NCI-H510A treated with DMSO at 0.1 percent for 48 hours (cell line): ENCODE data around the gene RGMA.
"Not testable (repeated sequence)": the region's sequence is repeated elsewhere in the genome, so short reads cannot be mapped to it uniquely, and the experiment has no call there.

Source experiments
- DNase-seq: peaks from one replicate; lab custom pipeline; 2025; lab: John Stamatoyannopoulos, UW

RGMA gene

DNA sequence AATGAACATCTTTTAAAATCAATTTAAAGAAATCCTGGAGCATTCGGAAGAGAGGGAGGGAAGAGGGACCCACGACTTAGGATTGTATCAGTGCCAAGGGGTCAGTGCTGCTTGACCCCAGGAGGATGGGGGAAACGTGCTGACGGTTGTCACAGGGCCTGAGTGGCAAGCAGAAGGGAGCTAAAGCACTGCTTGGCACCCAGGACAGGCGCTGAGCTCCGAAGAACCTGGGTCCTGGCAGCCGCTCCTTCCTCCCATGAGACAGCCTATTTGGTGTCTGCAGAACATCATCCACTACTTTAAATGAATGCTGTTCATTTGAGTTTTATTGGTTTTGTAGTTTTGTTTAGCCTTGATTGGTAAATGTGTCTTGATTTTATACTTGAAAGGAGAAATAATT is 54.5 kb downstream of the RGMA start:
- DNase-seq, result no peak

DNA sequence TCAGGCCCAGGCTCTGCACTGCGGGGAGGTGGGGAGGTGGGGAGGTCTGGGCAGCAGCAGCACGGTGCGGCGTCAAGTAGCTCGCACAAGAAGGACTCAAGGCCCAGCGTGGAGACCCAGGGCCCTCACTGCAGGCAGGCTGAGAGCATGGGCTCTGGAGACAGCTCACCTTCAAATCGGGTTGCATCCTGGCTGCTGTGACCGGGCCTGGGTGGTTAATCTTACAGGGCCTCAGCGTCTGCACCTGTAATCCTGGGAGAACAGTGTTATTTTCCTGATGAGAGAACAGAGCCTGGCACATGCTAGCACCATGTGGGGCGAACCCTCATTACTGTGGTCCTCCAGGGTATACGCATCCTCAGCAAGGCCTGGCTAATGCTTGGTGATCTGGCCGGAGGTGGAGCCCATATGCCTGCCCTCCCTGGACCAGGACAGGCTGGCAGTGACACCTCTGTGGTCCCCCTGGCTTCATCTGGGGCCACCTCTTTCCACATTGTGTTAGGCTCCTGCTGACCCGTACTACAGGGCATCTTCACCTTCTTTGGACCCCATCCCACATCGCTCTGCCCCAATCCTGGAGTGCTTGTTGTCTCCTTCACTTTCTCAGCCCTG is 55.5 kb downstream of the RGMA start:
- no peak for DNase-seq

DNA sequence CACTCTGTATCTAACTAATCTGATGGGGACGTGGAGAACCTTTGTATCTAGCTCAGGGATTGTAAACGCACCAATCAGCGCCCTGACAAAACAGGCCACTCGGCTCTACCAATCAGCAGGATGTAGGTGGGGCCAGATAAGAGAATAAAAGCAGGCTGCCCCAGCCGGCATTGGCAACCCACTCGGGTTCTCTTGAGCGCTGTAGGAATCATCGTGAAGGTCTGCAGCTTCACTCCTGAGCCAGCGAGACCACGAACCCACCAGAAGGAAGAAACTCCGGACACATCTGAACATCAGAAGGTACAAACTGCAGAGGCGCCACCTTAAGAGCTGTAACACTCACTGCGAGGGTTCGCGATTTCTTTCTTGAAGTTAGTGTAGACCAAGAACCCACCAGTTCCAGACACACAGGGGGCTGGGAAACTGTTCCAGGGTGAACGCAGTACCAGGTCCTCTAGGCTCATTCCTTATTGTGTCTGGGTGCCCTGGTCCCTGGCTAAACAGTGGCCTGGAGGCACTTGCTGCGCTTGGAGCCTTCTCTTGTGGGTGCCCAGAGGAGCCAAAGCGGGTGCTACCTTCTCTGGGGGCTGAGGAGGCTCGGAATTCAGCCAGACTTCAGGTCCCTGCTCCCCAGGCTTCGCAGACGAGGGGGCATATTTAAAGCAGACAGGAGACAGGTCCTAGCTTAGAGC is 56.4 kb downstream of the RGMA start:
- not testable (repeated sequence) for DNase-seq

DNA sequence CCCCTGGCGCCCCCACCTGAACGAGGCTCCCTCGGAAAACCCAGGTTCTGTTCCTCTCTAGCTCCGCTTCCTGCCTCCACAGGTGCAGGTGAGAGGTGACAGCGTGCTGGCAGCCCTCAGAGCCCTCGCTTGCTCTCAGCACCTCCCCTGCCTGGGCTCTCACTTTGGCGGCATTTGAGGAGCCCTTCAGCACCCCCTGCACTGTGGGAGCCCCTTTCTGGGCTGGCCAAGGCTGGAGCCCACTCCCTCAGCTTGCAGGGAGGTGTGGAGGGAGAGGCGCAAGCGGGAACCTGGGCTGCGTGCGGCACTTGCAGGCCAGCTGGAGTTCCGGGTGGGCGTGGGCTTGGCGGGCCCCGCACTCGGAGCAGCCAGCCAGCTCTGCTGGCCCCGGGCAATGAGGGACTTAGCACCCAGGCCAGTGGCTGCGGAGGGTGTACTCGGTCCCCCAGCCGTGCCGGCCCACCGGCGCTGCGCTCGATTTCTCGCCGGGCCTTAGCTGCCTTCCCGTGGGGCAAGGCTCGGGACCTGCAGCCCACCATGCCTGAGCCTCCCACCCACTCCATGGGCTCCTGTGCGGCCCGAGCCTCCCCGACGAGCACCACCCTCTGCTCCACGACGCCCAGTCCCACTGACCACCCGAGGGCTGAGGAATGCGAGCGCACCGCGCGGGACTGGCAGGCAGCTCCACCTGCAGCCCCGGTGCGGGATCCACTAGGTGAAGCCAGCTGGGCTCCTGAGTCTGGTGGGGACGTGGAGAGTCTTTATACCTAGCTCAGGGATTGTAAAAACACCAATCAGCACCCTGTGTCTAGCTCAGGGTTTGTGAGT is 57.2 kb downstream of the RGMA start:
- DNase-seq, result not testable (repeated sequence)

DNA sequence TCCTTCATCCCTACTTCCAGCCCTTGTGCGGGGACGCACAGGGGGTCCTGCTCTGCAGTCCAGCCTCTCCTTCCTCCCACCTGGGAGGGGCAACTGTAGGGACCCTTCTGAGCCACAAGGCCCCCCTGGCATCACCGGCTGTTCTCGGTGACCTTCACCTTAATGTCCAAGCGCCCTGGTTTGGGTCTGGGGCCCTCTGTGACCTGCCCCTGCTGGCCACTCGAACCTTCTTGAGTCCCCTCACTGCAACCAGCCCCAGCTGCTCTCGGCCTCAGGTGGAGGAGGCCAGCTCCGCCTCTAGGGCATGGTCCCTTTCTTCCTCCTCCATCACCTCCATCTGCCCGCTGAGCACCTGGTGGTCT is 57.9 kb downstream of the RGMA start:
- no peak for DNase-seq

DNA sequence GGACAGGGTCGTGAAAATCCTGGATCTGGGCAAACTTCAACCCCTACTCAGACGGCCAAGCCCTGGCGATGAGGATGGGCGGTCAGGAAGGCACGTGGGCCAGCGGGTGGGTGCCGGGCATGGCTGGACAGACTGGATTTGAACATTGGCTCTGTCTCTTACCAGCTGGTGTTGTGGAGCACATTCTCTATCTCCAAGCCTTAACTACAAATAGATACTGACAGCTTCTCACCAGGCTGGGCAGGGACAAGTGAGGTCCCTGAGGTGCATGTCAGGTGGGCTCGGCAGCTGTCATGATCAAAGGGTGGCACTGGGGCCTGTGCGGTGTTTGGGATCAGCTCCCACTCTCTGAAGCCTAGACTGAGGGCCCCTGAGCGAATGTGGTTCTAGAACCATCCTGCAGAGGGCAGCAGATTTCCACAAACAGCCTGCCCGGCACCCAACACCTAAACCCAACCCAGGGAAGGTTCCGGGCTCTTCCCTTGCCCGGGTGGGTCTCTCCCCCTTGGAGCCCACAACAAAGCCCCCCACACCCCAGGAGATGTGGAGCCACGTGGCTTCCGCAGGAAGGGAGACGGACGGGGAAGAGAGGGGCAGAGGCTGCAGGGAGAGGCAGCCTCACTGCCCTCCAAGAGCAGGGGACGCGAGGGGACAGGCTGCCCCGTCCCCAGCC is 58.4 kb downstream of the RGMA start:
- DNase-seq, result peak; percentile 22

DNA sequence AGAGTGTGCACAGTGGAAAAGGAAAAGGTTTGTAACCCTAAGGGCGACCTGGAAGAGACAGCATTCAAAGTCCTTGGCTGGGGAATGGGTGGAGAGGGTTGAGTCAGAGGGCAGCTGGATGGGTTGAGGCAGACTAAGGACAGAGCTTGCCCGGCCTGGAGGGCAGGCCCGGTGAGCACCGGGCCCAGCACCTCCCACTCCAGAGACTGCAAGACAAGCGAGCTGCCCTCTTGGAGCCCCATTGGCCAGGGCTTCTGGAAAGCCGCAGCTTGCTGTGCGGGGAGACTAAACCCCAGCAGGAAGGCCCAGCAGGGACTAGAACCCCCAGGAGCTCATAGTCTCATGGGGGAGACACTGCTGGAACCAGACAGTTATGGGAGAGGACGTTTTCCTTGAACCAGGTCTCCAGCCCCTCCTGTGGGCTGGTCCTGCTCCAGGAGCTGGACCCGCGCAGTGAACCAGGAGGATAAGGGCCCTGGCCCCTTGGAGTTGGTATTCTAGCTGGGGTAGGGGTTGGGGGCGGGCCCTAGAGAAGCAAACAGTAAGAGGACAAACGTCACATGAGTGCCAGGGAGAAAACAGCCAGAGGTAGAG is 59.1 kb downstream of the RGMA start:
- no peak for DNase-seq

DNA sequence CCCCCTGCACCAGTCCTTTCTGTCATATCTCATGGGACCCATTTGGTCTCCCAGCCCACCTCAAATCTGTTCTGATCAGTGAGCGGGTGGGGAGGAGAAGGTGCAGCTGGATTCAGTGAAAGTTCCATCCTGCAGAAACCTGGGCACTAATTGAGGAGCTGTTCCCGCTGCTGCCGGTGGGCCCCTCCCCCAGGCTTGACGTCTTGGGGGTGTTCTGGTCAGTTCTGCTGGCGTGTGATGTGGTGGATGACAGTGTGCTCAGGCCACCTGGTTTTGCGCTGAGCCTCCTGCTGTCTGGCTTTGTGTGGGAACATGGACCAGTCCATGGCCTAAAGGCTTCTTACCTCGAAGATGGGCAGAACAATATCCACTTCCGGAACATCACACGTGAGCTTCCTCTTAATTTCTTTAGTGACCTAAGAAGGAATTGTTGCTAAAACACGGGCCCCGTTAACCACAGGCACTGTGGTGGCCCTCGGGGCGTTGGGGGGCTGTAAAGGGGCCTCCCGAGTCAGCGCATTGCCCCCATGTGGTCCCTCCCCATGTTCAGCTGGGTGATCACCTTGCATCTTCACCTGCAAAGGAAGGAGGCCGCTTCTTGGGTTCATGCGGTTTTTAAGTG is 59.7 kb downstream of the RGMA start:
- DNase-seq, result no peak

DNA sequence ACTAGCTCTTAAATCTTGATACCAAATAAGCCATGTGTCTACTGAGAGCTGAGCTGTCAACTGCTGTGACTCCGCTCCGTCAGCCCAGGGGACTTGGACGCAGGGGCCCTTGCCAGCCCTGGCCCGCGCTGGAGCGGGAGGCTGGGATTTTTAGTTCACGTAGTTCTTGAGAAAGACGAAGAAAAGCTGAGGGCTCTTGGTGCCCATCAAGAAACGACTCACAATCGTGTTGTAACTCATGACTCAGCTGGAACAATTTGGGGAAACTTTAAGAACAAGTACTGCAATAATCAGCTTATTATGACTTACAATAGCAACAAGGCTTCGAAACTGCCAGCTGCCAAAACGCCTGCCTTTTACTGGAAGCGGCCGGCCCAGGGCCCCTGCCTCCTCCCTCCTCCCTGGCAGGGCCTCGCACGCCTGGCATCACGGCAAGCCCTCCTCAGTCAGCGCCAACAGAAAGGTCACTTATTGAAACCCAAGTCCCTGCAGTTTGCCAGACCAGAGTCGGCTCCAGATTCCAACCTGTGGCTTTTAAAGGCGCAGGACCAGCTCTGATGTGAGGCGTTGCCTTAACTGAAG is 60.3 kb downstream of the RGMA start:
- no peak for DNase-seq

DNA sequence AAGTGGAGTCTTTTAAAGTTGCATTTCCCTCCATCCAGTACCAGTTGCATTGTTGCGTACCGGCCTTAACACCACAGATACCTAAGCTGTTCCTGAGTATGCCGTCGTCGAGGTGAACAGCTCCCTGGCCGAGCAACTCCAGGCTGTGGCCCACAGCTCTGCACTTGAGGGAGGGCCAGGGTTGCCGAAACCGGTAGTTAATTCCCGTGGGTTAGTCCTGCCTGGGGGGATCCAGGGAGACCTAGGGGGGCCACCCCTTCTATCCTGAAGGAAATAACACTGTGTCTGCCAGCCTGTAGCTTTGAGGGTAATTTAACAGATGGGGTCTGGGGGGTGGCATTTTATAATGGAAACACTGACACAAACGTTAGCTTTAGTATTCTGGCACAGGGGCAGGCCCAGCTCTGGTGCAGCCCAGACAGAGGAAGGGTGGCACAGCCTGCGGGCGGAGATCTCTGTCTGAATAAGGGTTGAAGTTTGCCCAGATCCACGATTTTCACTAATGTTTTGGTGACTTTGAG is 60.8 kb downstream of the RGMA start:
- DNase-seq, result no peak

DNA sequence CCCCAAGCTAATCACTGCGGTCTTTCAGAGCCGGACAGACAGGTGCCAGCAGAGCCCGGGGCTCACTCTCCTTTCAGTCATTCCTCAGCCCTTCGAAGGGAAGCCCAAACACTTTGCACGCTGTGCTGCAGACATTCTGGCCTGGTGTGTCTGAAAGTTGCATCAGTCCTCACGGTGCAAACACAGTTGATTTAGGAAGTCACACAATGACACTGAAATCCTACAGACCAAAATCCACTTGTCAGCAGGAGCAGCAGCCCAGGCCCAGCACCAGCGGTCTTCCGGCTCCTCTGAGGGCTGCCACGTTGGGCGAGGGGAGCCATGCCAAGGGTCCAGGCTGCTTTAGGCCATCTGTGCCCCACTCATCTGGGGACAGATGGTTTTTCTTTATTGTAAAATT is 61.6 kb downstream of the RGMA start:
- no peak for DNase-seq

DNA sequence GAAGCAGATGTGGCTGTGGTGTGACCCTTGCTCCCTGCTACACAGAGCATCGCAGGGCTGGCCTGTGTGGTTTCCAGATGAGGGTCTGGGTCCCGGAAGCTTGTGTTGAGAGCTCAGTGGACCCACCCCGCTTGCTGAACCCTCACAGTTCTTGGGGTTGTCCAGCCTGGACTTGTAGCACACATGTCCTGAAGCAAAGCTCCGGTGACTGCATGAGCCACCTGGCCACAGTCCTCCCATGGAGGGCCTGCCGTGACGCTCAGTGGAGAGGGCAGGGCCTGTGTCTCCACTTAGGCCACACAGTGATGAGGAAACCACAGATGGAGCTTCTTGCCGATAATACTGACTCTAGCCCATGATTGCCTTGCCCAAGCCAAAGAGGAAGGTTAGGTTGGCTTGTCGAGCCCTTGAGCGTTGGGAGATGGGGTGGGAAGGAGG is 62.6 kb downstream of the RGMA start:
- no peak for DNase-seq

DNA sequence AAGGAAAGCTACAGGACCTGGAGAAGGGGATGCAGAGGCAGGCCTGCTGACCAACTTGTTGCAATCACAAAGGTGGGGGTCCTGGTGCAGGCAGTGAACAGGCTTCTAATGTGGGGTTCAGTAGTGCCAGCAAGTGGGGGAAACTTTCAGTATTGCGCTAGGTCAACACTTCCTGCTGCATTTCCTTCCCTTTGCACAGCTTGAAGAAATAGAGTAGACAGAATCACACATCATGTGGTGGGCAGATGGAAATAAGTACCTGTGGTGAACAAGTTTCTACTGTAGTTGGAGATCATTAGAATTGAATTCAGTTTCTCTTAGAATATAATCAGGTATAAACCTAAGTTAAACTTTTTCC is 63.4 kb downstream of the RGMA start:
- no peak for DNase-seq

DNA sequence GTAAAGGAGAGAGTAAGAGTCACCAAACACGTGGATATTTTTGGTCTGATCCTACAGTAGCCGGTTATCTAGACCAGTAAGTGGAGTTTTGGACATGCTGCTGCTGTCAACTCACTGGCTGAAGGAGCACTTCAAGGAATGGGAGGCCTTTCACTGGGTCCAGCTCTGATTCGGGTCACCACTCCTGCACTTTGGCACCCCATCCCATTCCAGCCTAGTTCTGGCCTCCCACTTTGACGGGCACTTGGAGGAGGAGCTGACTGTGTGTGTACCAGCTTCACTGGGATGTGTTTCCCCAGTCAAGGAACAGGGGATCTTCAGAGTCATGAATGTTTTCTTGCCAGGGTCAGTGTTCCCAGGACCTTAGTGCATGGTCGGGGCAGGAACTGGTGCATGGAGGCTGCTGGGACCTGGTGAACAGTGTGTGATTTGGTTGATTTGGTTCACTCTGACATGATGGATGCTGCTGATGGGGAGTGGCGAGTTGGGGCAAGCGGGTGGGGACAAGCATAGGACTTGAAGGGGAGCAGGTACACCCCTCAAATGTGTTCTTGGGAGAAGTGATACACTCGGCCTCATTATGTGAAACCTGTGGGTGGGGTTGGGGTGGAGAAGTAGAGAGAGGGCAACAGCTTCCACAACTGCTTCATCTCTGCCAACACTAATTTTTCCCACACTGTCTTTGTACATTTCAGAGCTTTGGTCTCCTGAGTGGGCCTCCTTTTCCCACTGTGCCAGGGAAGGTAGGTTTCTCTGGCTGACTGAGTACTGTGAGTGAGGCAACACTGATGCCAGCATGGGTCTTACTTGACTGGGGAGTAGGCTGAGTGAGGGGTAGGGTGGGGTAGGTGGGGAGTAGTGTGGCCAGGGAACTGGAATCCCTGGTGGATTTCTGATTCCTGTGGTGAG is 64.0 kb downstream of the RGMA start:
- DNase-seq, result no peak

DNA sequence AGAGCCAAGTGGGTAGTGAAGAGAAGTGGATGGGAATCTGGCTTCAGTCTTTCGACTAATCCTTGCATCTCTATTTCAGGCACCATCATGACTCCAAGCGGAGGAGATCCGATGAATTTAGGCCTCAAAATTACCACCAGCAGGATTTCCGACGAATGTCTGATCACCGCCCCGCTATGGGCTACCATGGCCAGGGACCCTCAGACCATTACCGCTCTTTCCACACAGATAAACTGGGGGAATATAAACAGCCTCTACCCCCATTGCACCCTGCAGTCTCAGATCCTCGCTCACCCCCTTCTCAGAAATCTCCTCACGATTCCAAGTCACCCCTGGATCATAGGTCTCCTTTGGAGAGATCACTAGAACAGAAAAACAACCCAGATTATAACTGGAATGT is 64.7 kb downstream of the RGMA start:
- no peak for DNase-seq

DNA sequence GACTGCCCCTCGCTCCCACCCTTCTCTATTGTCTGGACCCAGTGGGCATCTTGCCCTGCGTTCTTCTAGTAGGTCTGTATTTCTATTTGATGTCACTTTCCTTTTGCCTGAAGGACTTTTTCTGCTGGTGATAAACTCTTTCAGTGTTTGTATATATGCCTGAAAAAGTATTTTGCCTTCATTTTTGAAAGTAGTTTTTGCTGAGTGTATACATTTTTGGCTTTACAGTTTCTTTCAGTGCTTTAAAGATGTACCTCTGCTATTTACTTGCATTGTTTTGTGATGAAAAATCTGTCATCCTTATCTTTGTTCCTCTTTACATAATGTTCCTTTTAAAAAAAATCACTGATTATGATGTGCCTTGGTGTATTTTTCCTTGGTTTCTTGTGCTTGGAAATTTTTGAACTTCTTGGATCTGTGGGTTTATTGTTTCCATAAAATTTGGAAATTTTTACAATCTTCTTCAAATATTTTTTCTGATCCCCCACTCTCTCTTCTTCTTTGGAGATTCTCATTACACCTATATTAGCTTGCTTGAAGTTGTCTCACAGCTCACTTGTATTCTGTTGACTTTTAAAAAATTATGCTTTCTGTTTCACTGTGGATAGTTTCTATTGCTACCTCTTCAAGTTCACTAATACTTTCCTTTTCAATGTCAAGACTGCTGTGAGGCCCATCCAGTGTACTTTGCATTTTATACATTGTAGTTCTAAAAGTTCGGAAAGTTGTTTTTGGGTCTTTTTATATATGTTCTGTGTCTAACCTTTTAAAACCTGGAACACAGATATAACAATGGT is 67.8 kb downstream of the RGMA start:
- DNase-seq, result no peak

DNA sequence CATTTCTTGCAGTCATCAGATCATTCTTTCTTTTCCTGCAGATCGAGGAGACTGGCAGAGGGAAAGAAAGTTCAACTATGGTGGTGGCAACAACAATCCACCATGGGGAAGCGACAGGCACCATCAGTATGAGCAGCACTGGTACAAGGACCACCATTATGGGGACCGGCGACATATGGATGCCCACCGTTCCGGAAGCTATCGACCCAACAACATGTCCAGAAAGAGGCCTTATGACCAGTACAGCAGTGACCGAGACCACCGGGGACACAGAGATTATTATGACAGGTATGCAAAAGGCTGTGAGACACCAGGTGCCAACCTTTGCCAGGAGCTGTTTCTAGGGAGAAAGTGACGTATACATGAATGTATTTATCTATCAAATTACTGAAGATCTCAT is 69.0 kb downstream of the RGMA start:
- no peak for DNase-seq

DNA sequence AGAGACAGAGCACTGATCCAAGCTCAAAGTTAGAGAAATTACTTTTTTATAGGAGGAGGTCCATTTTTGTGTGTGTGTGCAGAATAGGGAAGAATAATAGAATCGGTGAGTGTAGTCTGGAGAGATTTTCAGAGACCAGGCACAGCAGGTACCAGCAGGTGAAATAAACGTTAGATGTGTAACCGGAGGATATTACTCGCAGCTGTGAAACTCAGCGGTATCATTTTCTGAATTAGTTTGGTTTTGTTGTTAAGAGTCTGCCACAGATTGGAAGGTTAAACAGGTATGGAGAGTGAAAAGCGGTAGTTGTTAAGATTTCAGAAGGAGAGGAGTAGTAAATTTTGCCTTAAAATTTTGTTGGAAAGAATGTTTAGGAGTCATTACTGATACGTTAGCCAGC is 69.9 kb downstream of the RGMA start:
- DNase-seq, result no peak

DNA sequence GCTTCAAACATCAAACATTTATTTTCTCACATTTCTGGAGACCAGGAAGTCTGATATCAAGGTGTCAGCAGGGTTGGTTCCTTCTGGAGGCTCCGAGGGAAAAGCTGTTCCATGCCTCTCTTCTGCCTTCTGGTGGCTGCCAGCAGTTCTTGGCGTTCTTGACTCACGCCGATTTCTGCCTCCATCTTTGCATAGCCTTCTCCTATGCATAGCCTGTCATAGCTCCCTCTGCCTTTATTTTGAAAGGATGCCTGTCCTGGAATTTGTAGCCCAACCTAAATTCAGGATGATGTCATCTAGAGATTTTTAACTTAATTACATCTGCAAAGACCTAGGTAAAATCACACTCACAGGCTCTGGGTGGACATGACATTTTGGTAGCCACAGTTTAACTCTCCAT is 70.4 kb downstream of the RGMA start:
- no peak for DNase-seq
